Activated B cell treated with CpG ODN at 0.5 μM for 24 hours (primary cell): Measurements from ENCODE around the gene LMX1A. TPM values are rescaled to one million over a fixed set of nuclear protein-coding genes. Genes with fewer than 3 reads are reported as not detected.

Experiments used
- ATAC-seq: fragments of 200-7000 bp; cut with Tn5 transposase; one replicate; pipeline ENCODE4 v1.10.0; 2021; ENCODE audit warnings: low read depth, mild to moderate bottlenecking, moderate library complexity
- CTCF ChIA-PET: fragments of 350-600 bp; sonication (Branson Sonifier 250); formaldehyde crosslinking; loops from one replicate; lab custom pipeline; 2021; ENCODE audit warnings: antibody characterized with exemption; lab: Charles Lee
- POLR2A ChIA-PET: fragments of 350-600 bp; sonication (Branson Sonifier 250); formaldehyde crosslinking; loops from one replicate; lab custom pipeline; 2021; ENCODE audit warnings: antibody characterized with exemption; lab: Charles Lee
- DNase-seq: peaks from one replicate; pipeline ENCODE4 v3.0.0; 2022
- H3K27ac Mint-ChIP-seq: one replicate; pipeline ENCODE4 v1.8.0; 2020; ENCODE audit warnings: mixed read lengths
- H3K27me3 Mint-ChIP-seq: one replicate; pipeline ENCODE4 v1.8.0; 2021; ENCODE audit warnings: mixed read lengths
- H3K36me3 Mint-ChIP-seq: one replicate; pipeline ENCODE4 v1.8.0; 2021; ENCODE audit warnings: low read depth, mixed read lengths
- H3K4me1 Mint-ChIP-seq: one replicate; pipeline ENCODE4 v1.8.0; 2021; ENCODE audit warnings: mixed read lengths
- H3K4me3 Mint-ChIP-seq: one replicate; pipeline ENCODE4 v1.8.0; 2020; ENCODE audit warnings: mild to moderate bottlenecking, mixed read lengths
- H3K9me3 Mint-ChIP-seq: one replicate; pipeline ENCODE4 v1.8.0; 2020; ENCODE audit warnings: mixed read lengths
- intact Hi-C: fragments of 100-400 bp; cut with micrococcal nuclease; formaldehyde crosslinking; loops from one replicate; pipeline ENCODE4 v1.15.1; 2024
- total RNA-seq: library from RNA; stranded (reverse); gene quantifications from 2 replicates; pipeline ENCODE4 v1.2.3, GENCODE V29; 2022
- TF ChIP-seq, protein P1 (sequence below): fragments of 200-600 bp; IDR thresholded peaks from one replicate; pipeline ENCODE4 v1.8.0; 2022; ENCODE audit warnings: antibody characterized with exemption, mild to moderate bottlenecking

LMX1A gene
- total RNA-seq, 1 donor from 2014 or later = not detected

DNA sequence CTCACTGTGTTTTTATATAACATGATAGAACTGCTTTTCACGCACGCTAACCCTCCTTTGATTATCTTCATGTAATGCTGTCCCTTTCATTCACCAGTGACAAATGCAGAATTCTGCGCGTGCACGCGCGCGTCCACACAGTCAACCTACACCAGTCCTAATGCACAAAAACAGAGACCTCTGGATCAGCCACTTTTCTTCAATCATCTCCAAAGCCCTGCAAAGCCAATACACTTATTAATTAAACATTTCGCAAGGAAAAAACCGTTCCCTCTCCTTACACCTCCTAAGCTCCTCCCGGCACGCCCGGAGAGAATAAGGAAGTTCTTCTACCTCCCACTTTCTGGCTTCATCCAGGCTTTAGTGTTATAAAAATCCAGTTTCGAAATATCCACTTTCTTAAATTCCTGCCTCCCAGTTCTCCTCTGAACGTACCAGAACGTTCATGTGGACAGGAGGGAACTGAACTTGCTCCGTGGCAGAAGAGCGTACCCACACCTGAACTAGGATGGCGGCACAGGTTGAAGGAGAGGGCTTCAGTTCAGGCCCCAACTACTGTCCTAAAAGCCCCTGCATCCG, 4.6 kb downstream of the LMX1A start:
- intact Hi-C loops = no loop called here
- no peaks in the 10 kb centered on the region for H3K36me3 Mint-ChIP-seq
- H3K9me3 Mint-ChIP-seq = no peaks in the 10 kb centered on the region
- ATAC-seq = no peak
- no peak overlapping the region for H3K4me3 Mint-ChIP-seq
- peaks cover 3% of the 10 kb centered on the region for H3K4me1 Mint-ChIP-seq
- POLR2A ChIA-PET = no interaction called here
- TF ChIP-seq, protein P1, sequence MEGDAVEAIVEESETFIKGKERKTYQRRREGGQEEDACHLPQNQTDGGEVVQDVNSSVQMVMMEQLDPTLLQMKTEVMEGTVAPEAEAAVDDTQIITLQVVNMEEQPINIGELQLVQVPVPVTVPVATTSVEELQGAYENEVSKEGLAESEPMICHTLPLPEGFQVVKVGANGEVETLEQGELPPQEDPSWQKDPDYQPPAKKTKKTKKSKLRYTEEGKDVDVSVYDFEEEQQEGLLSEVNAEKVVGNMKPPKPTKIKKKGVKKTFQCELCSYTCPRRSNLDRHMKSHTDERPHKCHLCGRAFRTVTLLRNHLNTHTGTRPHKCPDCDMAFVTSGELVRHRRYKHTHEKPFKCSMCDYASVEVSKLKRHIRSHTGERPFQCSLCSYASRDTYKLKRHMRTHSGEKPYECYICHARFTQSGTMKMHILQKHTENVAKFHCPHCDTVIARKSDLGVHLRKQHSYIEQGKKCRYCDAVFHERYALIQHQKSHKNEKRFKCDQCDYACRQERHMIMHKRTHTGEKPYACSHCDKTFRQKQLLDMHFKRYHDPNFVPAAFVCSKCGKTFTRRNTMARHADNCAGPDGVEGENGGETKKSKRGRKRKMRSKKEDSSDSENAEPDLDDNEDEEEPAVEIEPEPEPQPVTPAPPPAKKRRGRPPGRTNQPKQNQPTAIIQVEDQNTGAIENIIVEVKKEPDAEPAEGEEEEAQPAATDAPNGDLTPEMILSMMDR = no peak
- DNase-seq = no peak
- CTCF ChIA-PET = no interaction called here
- peaks cover 68% of the 10 kb centered on the region for H3K27me3 Mint-ChIP-seq
- no peak overlapping the region for H3K27ac Mint-ChIP-seq

DNA sequence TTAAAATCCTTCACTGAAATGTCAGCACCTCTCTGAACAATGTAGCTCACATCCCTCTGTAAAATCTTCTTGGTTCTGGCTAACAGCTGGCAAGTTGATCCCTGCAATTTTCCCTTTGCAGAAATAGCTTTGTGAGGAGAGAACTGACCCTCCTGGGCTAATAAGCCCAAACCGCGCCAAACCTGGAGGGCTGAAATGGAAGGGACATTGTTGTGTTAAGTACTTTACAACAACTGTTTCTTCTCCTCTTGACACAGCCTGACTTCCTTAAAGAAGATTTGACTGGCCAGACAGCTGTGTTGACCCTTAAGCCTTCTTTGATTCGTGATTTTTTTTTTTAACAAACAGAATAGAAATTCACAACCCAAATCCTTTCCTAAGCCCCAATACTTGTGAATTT, 5.7 kb downstream of the LMX1A start:
- no peaks in the 10 kb centered on the region for H3K9me3 Mint-ChIP-seq
- ChIA-PET CTCF (interaction anchor here (1.8 kb wide), 1 partner anchor 17 kb away, joined by 11 read pairs; no protein-coding TSS in a partner anchor), POLR2A (no interaction called here)
- H3K36me3 Mint-ChIP-seq = no peaks in the 10 kb centered on the region
- ATAC-seq = no peak
- no peak for DNase-seq
- H3K27ac Mint-ChIP-seq = no peak overlapping the region
- intact Hi-C loops = no loop called here
- H3K4me1 Mint-ChIP-seq = peaks cover 3% of the 10 kb centered on the region
- no peak overlapping the region for H3K4me3 Mint-ChIP-seq
- peaks cover 72% of the 10 kb centered on the region for H3K27me3 Mint-ChIP-seq
- TF ChIP-seq, protein P1 = no peak

DNA sequence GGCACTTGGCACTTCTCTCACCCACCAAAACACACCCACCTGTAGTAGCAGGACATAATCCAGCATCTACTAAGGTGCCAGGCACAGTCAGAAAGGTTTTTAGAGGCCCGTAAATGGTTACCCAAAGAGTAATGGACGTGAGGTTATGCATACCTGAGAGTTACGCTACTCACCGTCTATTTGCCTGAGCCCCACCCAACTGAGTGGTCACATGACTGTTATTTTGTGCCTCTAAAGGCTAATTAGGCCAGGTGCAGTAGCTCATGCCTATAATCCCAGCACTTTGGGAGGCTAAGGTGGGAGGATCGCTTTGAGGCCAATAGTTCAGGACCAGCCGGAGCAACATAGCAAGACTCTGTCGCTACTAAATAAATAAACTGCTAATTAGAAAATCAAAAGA, 11.0 kb downstream of the LMX1A start:
- no peak for ATAC-seq
- H3K4me1 Mint-ChIP-seq = no peaks in the 10 kb centered on the region
- H3K27me3 Mint-ChIP-seq = peaks cover 58% of the 10 kb centered on the region
- no peak overlapping the region for H3K27ac Mint-ChIP-seq
- H3K36me3 Mint-ChIP-seq = no peaks in the 10 kb centered on the region
- intact Hi-C loops = no loop called here
- ChIA-PET POLR2A (no interaction called here), CTCF (interaction anchor here (1.5 kb wide), 1 partner anchor 21 kb away, joined by 3 read pairs; no protein-coding TSS in a partner anchor)
- TF ChIP-seq, protein P1 = no peak
- H3K9me3 Mint-ChIP-seq = no peaks in the 10 kb centered on the region
- DNase-seq = no peak
- H3K4me3 Mint-ChIP-seq = no peak overlapping the region

DNA sequence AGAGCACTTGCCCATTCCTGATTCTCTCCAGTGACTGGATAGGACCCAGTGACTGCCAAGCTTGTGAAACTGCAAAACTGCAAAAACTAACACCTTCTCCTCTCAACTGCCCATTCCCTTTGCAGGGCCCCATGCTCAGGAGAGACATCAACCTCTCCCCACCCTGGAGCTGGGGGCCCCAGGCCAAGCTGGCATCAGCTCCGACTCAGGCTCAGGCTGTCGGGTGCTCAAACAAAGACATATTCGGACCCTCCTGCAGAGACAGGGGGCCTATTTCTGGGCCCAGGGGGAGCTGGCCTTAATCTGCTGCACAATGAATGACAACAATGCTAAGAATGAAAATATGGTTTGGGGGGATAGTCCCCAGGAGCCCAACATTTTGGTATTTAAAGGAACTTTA, 11.8 kb downstream of the LMX1A start:
- Mint-ChIP-seq H3K27ac (no peak overlapping the region), H3K36me3 (no peaks in the 10 kb centered on the region), H3K27me3 (peaks cover 53% of the 10 kb centered on the region), H3K4me3 (no peak overlapping the region), H3K4me1 (no peaks in the 10 kb centered on the region), H3K9me3 (no peaks in the 10 kb centered on the region)
- CTCF ChIA-PET = interaction anchor here (1.5 kb wide), 1 partner anchor 22 kb away, joined by 3 read pairs; no protein-coding TSS in a partner anchor
- DNase-seq (no peak), ATAC-seq (no peak)
- intact Hi-C loops = no loop called here
- TF ChIP-seq, protein P1 = no peak
- POLR2A ChIA-PET = no interaction called here

DNA sequence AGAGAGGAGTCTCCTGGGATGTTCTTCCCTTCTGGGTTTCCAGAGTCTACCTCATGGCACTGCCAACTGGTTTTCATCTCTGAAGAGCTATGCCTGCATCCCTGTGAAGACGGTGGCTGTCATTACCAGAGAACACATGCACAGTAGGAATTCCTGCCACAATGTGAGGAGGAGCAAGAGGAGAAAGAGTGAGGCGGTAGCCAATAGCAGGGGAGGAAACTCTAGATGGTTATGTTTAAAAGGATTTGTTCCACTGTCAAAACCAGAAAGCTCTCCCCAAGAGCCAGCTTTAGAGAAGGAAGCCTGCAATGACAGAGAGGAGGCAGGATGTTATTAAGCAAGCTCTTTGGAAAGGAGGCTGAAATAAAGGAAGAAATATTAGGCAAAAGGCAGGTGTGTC, 12.3 kb downstream of the LMX1A start:
- TF ChIP-seq, protein P1 = no peak
- peaks cover 49% of the 10 kb centered on the region for H3K27me3 Mint-ChIP-seq
- H3K36me3 Mint-ChIP-seq = no peaks in the 10 kb centered on the region
- intact Hi-C loops = no loop called here
- no peak overlapping the region for H3K4me3 Mint-ChIP-seq
- H3K4me1 Mint-ChIP-seq = no peaks in the 10 kb centered on the region
- DNase-seq = no peak
- POLR2A ChIA-PET = no interaction called here
- H3K27ac Mint-ChIP-seq = no peak overlapping the region
- CTCF ChIA-PET = interaction anchor here (1.5 kb wide), 1 partner anchor 23 kb away, joined by 3 read pairs; no protein-coding TSS in a partner anchor
- no peak for ATAC-seq
- H3K9me3 Mint-ChIP-seq = no peaks in the 10 kb centered on the region
